PC-9 (cell line): Measurements from ENCODE around the gene LIPG.

Experiments used
- EZH2 ChIP-seq: fragments of 200-600 bp; sonication (generic); IDR thresholded peaks from 2 replicates; pipeline ENCODE4 v1.8.0; 2017; ENCODE audit warnings: antibody characterized with exemption, low read depth
- TF ChIP-seq, protein P1 (sequence below): fragments of 200-600 bp; sonication (generic); conservative IDR thresholded peaks from 2 replicates; pipeline ENCODE4 v1.6.1; 2017; ENCODE audit warnings: mixed run types, antibody characterized with exemption, mild to moderate bottlenecking, moderate library complexity

DNA sequence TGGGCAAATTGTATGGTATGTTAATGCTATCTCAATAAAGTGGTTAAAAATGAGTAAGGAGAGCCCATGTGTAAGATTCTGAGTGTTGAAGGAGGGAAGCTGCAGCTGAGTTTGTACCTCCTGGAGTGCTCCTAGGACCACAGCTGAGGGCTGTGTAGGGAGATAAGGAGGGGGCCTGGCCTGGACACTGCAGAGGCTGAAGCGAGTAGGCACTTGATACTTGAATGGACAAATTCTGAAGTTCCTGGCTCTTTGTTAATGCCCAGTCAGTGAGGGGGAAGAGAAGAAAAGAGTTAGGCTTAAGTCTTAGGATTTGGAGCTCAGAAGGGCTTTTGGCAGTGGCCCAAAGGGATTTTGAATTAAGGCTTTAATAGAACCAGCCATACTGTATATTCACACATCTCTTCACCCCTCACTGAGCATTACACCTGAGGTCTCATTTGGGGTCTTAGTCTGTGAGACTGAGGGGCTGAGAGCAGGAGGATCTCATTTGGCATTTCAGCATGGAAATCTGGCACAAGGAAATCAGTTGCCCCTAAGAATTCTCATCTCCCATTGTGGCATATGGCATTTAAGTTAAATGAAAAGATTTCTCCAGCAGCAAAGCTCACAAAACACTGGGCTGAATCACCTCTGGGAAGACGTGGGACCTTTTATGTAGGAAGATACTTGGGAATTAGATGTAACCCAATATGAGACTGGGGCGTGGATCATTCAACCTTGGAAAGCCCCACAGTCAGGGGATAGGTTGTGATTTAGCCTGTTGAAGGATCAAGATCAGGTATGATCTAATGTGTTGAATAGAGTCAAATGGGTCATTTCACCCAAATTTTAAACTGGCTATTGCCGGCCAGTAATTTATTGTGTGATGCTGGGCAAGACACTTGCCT, 46.8 kb downstream of the LIPG start:
- TF ChIP-seq, protein P1, sequence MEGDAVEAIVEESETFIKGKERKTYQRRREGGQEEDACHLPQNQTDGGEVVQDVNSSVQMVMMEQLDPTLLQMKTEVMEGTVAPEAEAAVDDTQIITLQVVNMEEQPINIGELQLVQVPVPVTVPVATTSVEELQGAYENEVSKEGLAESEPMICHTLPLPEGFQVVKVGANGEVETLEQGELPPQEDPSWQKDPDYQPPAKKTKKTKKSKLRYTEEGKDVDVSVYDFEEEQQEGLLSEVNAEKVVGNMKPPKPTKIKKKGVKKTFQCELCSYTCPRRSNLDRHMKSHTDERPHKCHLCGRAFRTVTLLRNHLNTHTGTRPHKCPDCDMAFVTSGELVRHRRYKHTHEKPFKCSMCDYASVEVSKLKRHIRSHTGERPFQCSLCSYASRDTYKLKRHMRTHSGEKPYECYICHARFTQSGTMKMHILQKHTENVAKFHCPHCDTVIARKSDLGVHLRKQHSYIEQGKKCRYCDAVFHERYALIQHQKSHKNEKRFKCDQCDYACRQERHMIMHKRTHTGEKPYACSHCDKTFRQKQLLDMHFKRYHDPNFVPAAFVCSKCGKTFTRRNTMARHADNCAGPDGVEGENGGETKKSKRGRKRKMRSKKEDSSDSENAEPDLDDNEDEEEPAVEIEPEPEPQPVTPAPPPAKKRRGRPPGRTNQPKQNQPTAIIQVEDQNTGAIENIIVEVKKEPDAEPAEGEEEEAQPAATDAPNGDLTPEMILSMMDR: no peak
- no peak for TF ChIP-seq EZH2
